ENCODE measurements around the gene HMX1.

GRCh38 chr4:8834681-8835220, 36.9 kb downstream of the HMX1 start:
- TF ChIP-seq CTCF (IDR thresholded peaks at IDR 0.05) (no peak), POLR2A (IDR thresholded peaks at IDR 0.05) (no peak)
